K562 (cell line): ENCODE results near the gene ARL3. TPM values are rescaled to one million over a fixed set of nuclear protein-coding genes. Genes with fewer than 3 reads are reported as not detected.

ENCODE experiments used
- GATA2 ChIP-seq: sonication (generic); formaldehyde crosslinking; IDR thresholded peaks from 2 replicates; pipeline ENCODE4 v1.4.0; 2020; ENCODE audit warnings: mild to moderate bottlenecking, missing genetic modification reagents
- MITF ChIP-seq: IDR thresholded peaks from 2 replicates; pipeline ENCODE4 v1.6.1; 2014; ENCODE audit warnings: antibody characterized with exemption
- MTA3 ChIP-seq: fragments of 450-650 bp; formaldehyde crosslinking; IDR thresholded peaks from 2 replicates; pipeline ENCODE4 v1.6.1; 2017; ENCODE audit warnings: mild to moderate bottlenecking, borderline replicate concordance
- SUPT5H ChIP-seq: fragments of 450-650 bp; IDR thresholded peaks from 2 replicates; pipeline ENCODE4 v1.6.1; 2016
- THRB ChIP-seq: fragments of 450-650 bp; formaldehyde crosslinking; conservative IDR thresholded peaks from 2 replicates; pipeline ENCODE4 v1.4.0; 2022; ENCODE audit warnings: mild to moderate bottlenecking, missing genetic modification characterization
- polyA plus RNA-seq, 8 experiments: library from polyadenylated mRNA; depleted of rRNA in 4 of 8; stranded (reverse) in 5 of 8; unstranded in 3 of 8; fragments of >200 nt; fragmentation: Nextera tagmentation in 2 of 8; fragmentation: Illumina TruSeq in 1 of 8; extraction: Ambion mirVana in 2 of 8; extraction: Trizol in 1 of 8; gene quantifications; 2 replicates each; pipeline versions ENCODE4 v1.2.1 to v1.2.3, GENCODE V29; 2011 to 2014; ENCODE audit warnings: inconsistent platforms in 1 of 8, missing spikeins in 1 of 8
- total RNA-seq, 7 experiments: library from RNA; depleted of rRNA in 6 of 7; stranded (reverse); fragments of >200 nt in 6 of 7; fragmentation: Illumina TruSeq in 2 of 7; extraction: Trizol in 2 of 7; gene quantifications; 2 replicates each; pipeline versions ENCODE4 v1.2.1 to v1.2.3, GENCODE V29; 2011 to 2021; ENCODE audit warnings: low replicate concordance in 1 of 7

The ARL3 gene
- total and polyA plus RNA-seq, 9 of the 15 experiments (the other 6 are each of a cell fraction or from before 2014, with no cell fraction given), result 2.9 to 8.9 (median 4.8) TPM

GRCh38 chr10:102647443-102648268 is 66.5 kb downstream of the ARL3 start (continued):
- TF ChIP-seq GATA2 (CRISPR knock-in tag), result no peak
- no peak for TF ChIP-seq THRB (CRISPR knock-in tag)
- TF ChIP-seq SUPT5H, result no peak
- TF ChIP-seq MITF, result no peak
- no peak for TF ChIP-seq MTA3
